Omental fat pad (tissue), 4 donors: ENCODE results near the gene CC2D1B. TPM values are rescaled to one million over a fixed set of nuclear protein-coding genes. Genes with fewer than 3 reads are reported as not detected.

Experiments
- ATAC-seq: fragments of 150-250 bp; one replicate; pipeline ENCODE4 v1.9.1; 2016; ENCODE audit warnings: mild to moderate bottlenecking, moderate library complexity; ENCODE audit not compliant: low FRiP score
- DNase-seq: peaks from one replicate; pipeline ENCODE4 v3.0.0-alpha.2; 2019; ENCODE audit warnings: low spot score
- total RNA-seq, 4 donors: library from RNA; depleted of rRNA; stranded (reverse); fragments of >200 nt; gene quantifications; one replicate each; pipeline ENCODE4 v1.1.0, GENCODE V29; 2016
- TF ChIP-seq, protein P1 (sequence below), 3 donors: fragments of 450-650 bp; IDR thresholded peaks; one replicate each; pipeline ENCODE4 v1.5.1; 2016 to 2017; ENCODE audit warnings: antibody characterized with exemption in 3 of 3, mild to moderate bottlenecking in 3 of 3, moderate library complexity in 2 of 3

CC2D1B gene
- total RNA-seq, 4 donors from 2014 or later: 23.8 to 33.9 (median 29.9) TPM

DNA sequence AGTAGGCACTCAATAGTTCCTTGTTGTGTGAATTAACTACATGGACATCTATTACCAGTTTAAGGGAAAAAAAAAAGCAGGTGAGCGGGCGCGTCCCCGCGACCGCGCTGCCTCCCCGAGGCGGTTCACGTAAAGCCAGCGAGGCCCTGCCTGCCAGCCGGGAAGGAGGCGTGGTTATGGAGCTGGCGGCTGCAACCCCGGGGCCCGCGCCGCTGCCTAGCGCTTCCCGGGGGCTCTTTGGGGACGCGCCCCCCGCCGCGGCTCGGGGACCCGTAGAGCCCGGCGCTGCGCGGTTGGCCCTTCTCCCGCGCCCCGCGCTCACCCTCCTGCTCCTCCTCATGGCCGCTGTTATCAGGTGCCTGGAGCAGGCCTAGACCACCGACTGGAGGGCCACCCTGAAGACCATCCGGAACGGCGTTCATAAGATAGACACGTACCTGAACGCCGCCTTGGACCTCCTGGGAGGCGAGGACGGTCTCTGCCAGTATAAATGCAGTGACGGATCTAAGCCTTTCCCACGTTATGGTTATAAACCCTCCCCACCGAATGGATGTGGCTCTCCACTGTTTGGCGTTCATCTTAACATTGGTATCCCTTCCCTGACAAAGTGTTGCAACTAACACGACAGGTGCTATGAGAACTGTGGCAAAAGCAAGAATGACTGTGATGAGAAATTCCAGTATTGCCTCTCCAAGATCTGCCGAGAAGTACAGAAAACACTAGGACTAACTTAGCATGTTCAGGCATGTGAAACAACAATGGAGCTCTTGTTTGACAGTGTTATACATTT is 2.6 kb upstream of the CC2D1B start:
- no peak for DNase-seq
- TF ChIP-seq, protein P1, sequence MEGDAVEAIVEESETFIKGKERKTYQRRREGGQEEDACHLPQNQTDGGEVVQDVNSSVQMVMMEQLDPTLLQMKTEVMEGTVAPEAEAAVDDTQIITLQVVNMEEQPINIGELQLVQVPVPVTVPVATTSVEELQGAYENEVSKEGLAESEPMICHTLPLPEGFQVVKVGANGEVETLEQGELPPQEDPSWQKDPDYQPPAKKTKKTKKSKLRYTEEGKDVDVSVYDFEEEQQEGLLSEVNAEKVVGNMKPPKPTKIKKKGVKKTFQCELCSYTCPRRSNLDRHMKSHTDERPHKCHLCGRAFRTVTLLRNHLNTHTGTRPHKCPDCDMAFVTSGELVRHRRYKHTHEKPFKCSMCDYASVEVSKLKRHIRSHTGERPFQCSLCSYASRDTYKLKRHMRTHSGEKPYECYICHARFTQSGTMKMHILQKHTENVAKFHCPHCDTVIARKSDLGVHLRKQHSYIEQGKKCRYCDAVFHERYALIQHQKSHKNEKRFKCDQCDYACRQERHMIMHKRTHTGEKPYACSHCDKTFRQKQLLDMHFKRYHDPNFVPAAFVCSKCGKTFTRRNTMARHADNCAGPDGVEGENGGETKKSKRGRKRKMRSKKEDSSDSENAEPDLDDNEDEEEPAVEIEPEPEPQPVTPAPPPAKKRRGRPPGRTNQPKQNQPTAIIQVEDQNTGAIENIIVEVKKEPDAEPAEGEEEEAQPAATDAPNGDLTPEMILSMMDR (IDR thresholded peaks at IDR 0.05): no peak
- no peak for ATAC-seq

DNA sequence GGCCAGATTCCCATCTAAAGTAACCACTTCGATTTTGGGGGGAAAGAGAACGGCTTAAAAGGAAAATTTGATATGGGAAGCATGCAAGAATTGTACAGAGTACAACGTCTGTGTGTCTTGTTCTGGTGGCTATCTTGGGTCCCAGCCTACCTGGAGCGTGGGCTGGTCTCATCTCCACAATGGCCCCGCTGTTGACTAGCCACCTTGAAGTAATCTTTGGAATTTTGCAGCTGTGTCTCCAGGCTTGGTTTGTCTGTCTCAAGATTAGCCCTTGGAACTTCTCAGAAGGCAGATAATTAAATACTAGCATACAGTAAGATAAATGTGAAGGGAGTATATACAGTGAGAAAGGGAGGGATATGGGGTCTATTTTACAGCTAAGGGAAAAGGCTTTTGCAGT is 1.3 kb upstream of the CC2D1B start:
- ATAC-seq (no peak), DNase-seq (no peak)
- TF ChIP-seq, protein P1 (IDR thresholded peaks at IDR 0.05): no peak

DNA sequence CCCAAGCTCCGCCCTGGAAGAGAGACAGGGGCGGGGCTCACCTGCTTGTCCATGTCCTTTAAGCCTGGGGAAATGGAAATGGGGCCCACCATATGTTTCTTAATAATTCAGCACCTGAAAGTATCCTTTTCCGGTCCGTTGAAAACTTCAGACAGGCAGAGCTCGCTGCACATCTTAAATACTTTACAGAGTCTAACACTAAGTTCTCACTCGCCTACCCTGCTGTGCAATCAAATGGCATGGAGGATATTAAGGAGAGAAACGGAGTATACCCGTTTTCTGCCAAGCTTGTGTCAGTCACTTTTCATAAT is 467 bp upstream of the CC2D1B start:
- TF ChIP-seq, protein P1 (IDR thresholded peaks at IDR 0.05): no peak
- no peak for DNase-seq
- ATAC-seq: no peak

DNA sequence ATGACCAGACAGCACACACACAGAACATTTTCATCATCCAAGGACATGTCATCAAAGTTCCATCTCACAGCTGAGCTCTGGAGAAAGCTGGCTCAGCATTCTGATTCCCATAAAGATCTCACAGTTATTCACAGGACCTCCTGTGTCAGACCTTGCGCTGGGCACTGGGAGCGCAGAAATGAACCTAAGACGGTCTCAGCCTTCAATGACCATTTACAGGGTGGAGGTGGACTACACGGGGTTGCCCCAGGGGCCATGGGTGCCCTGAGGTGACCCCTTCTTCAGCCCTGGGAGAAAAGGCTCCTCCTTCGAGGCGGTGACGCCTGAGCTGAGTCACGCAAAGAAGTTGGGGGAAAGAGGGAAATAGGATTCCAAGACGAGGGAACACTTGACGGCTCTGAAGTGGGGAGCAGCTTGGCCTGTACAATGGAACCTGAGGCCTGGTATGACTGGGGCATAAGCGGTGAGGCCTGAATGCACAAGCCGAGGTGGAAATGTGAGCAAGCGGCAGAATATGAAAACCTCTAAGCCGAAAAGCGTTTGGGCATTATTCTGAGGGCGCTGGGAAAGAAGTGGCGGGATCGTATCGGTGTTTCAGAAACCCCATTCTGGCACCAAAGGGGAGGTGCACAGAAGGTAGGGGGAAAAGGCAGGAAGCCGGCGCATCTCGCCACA is 797 bp downstream of the CC2D1B start:
- peak; percentile 48 for ATAC-seq
- TF ChIP-seq, protein P1 (IDR thresholded peaks at IDR 0.05): no peak
- peak; percentile 62 for DNase-seq

DNA sequence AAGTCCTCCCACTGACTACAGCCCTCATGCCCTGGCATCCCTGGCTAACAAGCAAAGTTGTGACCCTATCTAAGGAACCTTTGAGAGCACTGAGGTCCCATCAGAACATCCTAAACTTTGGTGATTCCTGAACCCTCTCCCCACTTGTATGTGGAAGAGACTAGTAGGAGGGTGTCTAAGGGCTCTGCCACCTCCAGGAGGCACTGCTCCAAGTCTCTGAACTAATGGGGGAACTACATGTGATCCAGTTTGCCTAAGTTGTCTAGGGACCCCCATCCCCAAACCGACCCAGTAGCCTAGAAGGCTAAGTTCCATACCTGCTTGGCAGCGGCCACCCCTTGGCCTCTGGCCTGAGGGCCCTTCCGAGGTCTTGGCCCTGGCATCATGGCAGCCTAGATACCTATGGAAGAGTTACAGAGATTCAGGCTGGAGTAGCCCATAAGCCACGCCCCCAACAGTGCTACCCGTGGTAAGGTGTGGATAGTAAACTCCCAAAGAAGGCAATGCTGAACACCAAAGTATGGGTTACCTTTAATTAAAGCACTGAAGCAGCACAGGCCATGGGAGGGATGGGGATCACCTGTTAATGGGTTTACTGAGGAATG is 1.7 kb downstream of the CC2D1B start:
- TF ChIP-seq, protein P1 (IDR thresholded peaks at IDR 0.05): no peak
- DNase-seq: no peak
- ATAC-seq: no peak

DNA sequence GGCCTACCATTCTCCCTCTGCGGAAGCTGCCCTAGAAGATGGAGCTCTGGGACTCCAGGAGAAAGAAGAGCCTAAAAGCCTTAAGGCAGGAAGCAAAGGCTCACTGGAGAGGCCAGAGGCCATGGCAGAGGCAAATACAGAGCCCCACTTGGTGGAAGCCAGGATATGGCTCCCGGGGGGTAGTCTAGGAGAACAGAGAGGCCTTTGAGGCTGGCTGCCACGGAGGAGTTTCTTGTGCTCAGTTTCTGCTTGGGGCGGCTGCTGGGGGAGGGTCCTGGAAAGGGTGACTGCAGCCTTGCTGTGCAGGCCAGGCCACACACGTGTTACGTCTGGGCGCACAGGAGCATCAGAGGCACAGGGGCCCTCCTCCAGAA is 5.4 kb downstream of the CC2D1B start:
- ATAC-seq (no peak), DNase-seq (no peak)
- TF ChIP-seq, protein P1 (IDR thresholded peaks at IDR 0.05): no peak
